ENCODE data around the gene LRRN4CL.
"Not testable (repeated sequence)": the region's sequence is repeated elsewhere in the genome, so short reads cannot be mapped to it uniquely, and the experiment has no call there.

LRRN4CL gene

GRCh38 chr11:62706850-62707247 is 17.5 kb upstream of the LRRN4CL start:
- DNase-seq (ENCODE audit: low read depth): no peak
- no peak for TF ChIP-seq CTCF (IDR thresholded peaks at IDR 0.05; ENCODE audit: low read depth, low read length, missing control alignments)
- in situ Hi-C loops (cut with HindIII; ENCODE audit: low sequenced_read_pairs): no loop called here
- H3K4me3 ChIP-seq (ENCODE audit: low read depth, low read length): peak overlapping the region; percentile 60

DNA sequence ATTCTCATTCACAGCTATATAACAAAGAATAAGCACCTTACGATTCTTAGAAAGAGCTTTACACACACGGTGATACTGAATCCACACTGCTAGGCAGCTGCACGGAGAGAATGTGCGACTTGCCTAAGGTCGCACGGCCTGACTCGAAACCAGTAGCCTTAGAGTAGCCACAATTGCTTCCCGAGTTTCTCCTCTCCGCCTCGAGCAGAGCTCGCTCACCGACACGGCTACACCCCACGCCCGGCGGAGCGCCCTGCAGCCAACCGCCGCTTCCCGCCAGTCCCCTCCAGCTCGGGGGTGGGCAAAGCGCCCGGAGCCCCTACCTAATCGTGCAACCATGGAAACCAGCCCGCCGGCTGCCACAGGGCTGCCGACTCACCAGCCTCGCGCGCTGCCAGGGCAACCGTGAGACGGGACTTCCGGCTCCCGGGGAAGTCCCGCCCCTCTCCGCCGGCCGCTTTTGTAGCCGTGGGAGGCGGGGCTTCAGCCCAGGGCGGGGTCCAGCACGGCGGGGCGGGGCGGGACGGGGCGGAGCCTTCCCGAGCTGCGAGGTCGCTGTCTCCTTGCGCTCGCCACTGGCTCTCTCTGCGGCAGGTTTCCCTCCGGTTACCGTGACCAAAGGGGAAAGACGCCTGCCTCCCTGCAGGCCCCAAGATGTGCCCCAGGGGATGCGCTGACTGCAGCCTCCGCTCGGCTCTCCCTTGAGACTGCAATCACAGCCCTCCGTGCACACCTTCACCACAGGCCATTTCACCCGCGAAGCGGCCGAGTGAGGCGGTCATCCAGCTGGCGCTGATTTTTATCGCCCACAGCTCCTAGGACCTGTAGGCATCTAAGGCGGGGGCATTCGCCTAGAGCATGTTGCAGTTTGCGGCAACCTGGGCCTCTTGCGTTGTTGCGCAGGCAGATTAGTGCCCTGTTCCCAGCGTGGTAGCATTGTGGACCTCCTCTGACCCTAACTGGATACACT is 16.8 kb upstream of the LRRN4CL start:
- in situ Hi-C loops (cut with HindIII; ENCODE audit: low sequenced_read_pairs): no loop called here
- peak; percentile 84 for DNase-seq (ENCODE audit: low read depth)
- no peak for TF ChIP-seq CTCF (IDR thresholded peaks at IDR 0.05; ENCODE audit: low read depth, low read length, missing control alignments)
- peak overlapping the region; percentile 60 for H3K4me3 ChIP-seq (ENCODE audit: low read depth, low read length)

DNA sequence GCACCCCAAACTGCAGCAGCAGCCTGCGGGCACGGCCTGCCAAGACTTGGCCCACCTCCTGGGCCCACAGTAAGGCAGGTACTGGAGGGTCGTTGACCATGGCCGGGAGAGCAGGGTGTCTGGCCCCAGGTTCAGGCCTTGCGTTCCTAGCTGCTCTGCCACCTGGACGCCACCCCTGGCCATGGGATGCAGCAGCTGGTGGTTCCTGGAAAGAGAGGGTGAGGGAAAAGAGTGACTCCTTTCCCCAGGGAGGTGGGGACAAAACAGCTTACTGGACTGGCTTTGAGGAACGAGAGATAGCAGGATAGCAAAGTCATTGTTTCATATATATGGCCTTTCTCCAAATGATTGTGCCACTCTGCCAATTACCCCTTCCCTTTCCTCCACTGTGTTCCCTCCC is 16.1 kb upstream of the LRRN4CL start:
- in situ Hi-C loops (cut with HindIII; ENCODE audit: low sequenced_read_pairs): no loop called here
- TF ChIP-seq CTCF (IDR thresholded peaks at IDR 0.05; ENCODE audit: low read depth, low read length, missing control alignments): no peak
- peak overlapping the region; percentile 60 for H3K4me3 ChIP-seq (ENCODE audit: low read depth, low read length)
- DNase-seq (ENCODE audit: low read depth): no peak

DNA sequence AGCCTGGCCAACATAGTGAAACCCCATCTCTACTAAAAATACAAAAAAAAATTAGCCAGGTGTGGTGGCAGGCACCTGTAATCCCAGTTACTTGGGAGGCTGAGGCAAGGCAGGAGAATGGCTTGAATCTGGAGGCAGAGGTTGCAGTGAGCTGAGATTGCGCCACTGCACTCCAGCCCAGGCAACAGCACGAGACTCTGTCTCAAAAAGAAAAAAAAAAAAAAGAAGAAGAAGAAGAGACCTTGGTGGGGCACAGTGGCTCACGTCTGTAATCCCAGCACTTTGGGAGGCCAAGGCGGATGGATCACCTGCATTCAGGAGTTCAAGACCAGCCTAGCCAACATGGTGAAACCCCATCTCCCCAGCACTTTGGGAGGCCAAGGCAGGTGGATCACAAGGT is 14.6 kb upstream of the LRRN4CL start:
- in situ Hi-C loops (cut with HindIII; ENCODE audit: low sequenced_read_pairs); DNase-seq (ENCODE audit: low read depth); H3K4me3 ChIP-seq (ENCODE audit: low read depth, low read length): not testable (repeated sequence)

GRCh38 chr11:62702246-62702645 is 12.9 kb upstream of the LRRN4CL start:
- no peak for TF ChIP-seq CTCF (IDR thresholded peaks at IDR 0.05; ENCODE audit: low read depth, low read length, missing control alignments)
- H3K4me3 ChIP-seq (ENCODE audit: low read depth, low read length): no peak overlapping the region
- in situ Hi-C loops (cut with HindIII; ENCODE audit: low sequenced_read_pairs): no loop called here
- no peak for DNase-seq (ENCODE audit: low read depth)

DNA sequence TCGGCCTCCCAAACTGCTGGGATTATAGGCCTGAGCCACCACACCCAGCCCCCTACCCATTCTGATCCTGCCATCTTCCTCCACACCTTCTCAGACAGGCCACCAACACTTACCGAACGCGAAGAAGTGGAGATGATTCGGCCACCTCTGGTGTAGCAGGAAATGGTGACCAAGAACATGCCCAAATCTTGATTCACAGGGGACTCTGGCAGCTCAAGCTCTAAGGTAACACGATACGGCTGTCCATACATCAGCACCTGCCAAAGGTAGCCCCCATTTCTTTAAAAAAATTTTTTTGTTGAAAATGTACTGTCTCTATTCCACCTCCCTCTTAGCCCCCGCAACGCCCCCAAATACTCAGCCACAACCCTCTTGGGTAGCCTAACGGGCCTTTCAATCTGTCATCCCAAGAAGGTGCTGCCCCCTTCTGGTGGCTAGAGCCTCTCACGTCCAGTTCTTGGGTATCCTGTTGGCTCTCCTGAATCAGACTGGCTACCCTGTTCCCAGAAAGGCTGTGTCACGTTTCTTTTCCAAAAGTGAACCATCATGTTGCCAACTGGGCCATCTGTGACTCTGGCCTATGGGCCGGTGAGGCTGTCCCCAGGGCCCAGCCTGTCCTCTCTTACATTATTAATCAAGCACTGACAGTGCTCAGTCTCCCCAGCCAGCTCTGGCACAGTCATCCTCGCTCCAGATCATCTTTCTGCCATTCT is 5.3 kb upstream of the LRRN4CL start:
- no peak overlapping the region for H3K4me3 ChIP-seq (ENCODE audit: low read depth, low read length)
- peak; percentile 87 for TF ChIP-seq CTCF (IDR thresholded peaks at IDR 0.05; ENCODE audit: low read depth, low read length, missing control alignments)
- in situ Hi-C loops (cut with HindIII; ENCODE audit: low sequenced_read_pairs): no loop called here
- DNase-seq (ENCODE audit: low read depth): peak; percentile 72

GRCh38 chr11:62693624-62694023 is 4.3 kb upstream of the LRRN4CL start:
- DNase-seq (ENCODE audit: low read depth): peak; percentile 11
- in situ Hi-C loops (cut with HindIII; ENCODE audit: low sequenced_read_pairs): not testable (repeated sequence)

More at GRCh38 chr11:62693624-62694023, 4.3 kb upstream of the LRRN4CL start:
- H3K4me3 ChIP-seq (ENCODE audit: low read depth, low read length): not testable (repeated sequence)

Measured in astrocyte of the cerebellum (primary cell).